Dendritic cell treated with granulocyte-macrophage colony-stimulating factor and Interleukin-4, amounts not matched to agents 40 ng/mL and 50 ng/mL, for 4 days (primary cell): Measurements from ENCODE around the gene NRXN2.

Source experiments
- H3K27ac Mint-ChIP-seq: one replicate; pipeline ENCODE4 v1.8.0; 2022; ENCODE audit warnings: mild to moderate bottlenecking, mixed read lengths
- H3K27me3 Mint-ChIP-seq: one replicate; pipeline ENCODE4 v1.8.0; 2022; ENCODE audit warnings: mild to moderate bottlenecking, mixed read lengths
- H3K36me3 Mint-ChIP-seq: one replicate; pipeline ENCODE4 v1.8.0; 2022; ENCODE audit warnings: low read depth, mixed read lengths
- H3K4me1 Mint-ChIP-seq: one replicate; pipeline ENCODE4 v1.8.0; 2022; ENCODE audit warnings: low read depth, mixed read lengths
- H3K4me3 Mint-ChIP-seq: one replicate; pipeline ENCODE4 v1.8.0; 2022; ENCODE audit warnings: mild to moderate bottlenecking, moderate library complexity, mixed read lengths
- H3K9me3 Mint-ChIP-seq: one replicate; pipeline ENCODE4 v1.8.0; 2022; ENCODE audit warnings: mixed read lengths
- intact Hi-C: fragments of 100-400 bp; cut with micrococcal nuclease; formaldehyde crosslinking; loops from one replicate; pipeline ENCODE4 v1.15.0; 2022

NRXN2 gene

GRCh38 chr11:64753380-64754123, 30.6 kb upstream of the NRXN2 start:
- Mint-ChIP-seq H3K27ac (no peak overlapping the region), H3K36me3 (peaks cover 61% of the 10 kb centered on the region), H3K4me3 (no peak overlapping the region), H3K9me3 (no peaks in the 10 kb centered on the region), H3K4me1 (no peaks in the 10 kb centered on the region), H3K27me3 (no peaks in the 10 kb centered on the region)
- intact Hi-C loops: no loop called here

DNA sequence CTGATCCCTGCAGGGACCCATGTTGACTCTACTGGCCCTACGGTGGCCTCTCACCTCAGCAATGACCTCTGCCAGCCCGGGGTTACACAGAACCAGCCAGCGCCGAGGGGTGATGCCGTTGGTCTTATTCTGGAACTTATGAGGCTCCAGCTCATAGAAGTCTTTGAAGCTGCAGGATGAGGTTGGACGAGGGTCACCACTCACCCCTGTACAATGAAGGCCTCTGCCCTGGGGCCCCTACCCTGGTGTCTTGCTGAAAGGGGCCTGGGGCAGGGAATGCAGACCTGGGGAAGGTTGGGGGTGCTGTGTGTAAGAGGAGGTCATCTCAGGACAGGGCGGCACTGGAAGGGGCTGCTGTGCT, 30.0 kb upstream of the NRXN2 start:
- Mint-ChIP-seq H3K27me3 (no peaks in the 10 kb centered on the region), H3K4me1 (no peaks in the 10 kb centered on the region), H3K27ac (no peak overlapping the region), H3K36me3 (peaks cover 57% of the 10 kb centered on the region), H3K9me3 (no peaks in the 10 kb centered on the region), H3K4me3 (no peak overlapping the region)
- intact Hi-C loops: no loop called here

GRCh38 chr11:64752175-64752970, 29.4 kb upstream of the NRXN2 start:
- Mint-ChIP-seq H3K9me3 (no peaks in the 10 kb centered on the region), H3K4me1 (no peaks in the 10 kb centered on the region), H3K27me3 (no peaks in the 10 kb centered on the region), H3K27ac (no peak overlapping the region), H3K36me3 (peaks cover 57% of the 10 kb centered on the region), H3K4me3 (no peak overlapping the region)
- intact Hi-C loops: no loop called here

DNA sequence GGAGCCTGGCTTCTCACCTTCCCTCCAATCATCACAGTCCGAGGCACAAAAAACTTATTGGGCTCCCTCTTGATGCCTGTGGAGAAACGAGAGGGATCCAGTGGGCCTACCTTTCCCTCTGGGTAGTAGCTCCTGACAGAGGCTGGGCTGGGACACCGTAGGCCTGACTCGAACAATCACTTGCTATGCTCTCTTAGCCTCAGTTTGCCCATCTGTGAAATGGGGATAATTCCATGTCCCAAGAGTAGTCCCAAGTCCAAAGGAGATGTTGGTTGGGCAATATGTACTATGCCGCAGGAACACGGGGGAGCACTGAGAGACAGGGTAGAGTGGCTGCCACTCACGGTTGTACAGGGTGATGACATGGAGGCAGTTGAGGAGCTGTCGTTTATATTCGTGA, 28.6 kb upstream of the NRXN2 start:
- intact Hi-C loops: no loop called here
- H3K27ac Mint-ChIP-seq: no peak overlapping the region
- H3K27me3 Mint-ChIP-seq: no peaks in the 10 kb centered on the region

GRCh38 chr11:64751136-64751535, 28.1 kb upstream of the NRXN2 start:
- H3K9me3 Mint-ChIP-seq: no peaks in the 10 kb centered on the region
- H3K27ac Mint-ChIP-seq: no peak overlapping the region
- no peaks in the 10 kb centered on the region for H3K27me3 Mint-ChIP-seq
- peaks cover 57% of the 10 kb centered on the region for H3K36me3 Mint-ChIP-seq
- intact Hi-C loops: no loop called here
- peaks cover 4% of the 10 kb centered on the region for H3K4me1 Mint-ChIP-seq
- no peak overlapping the region for H3K4me3 Mint-ChIP-seq

More for the DNA sequence above, 28.6 kb upstream of the NRXN2 start:
- H3K4me1 Mint-ChIP-seq: no peaks in the 10 kb centered on the region
- H3K9me3 Mint-ChIP-seq: no peaks in the 10 kb centered on the region
- H3K36me3 Mint-ChIP-seq: peaks cover 57% of the 10 kb centered on the region
- no peak overlapping the region for H3K4me3 Mint-ChIP-seq

GRCh38 chr11:64750361-64751054, 27.5 kb upstream of the NRXN2 start:
- H3K4me1 Mint-ChIP-seq: peaks cover 10% of the 10 kb centered on the region
- H3K9me3 Mint-ChIP-seq: no peaks in the 10 kb centered on the region
- no peaks in the 10 kb centered on the region for H3K27me3 Mint-ChIP-seq
- peaks cover 57% of the 10 kb centered on the region for H3K36me3 Mint-ChIP-seq
- intact Hi-C loops: no loop called here
- H3K4me3 Mint-ChIP-seq: no peak overlapping the region
- no peak overlapping the region for H3K27ac Mint-ChIP-seq

DNA sequence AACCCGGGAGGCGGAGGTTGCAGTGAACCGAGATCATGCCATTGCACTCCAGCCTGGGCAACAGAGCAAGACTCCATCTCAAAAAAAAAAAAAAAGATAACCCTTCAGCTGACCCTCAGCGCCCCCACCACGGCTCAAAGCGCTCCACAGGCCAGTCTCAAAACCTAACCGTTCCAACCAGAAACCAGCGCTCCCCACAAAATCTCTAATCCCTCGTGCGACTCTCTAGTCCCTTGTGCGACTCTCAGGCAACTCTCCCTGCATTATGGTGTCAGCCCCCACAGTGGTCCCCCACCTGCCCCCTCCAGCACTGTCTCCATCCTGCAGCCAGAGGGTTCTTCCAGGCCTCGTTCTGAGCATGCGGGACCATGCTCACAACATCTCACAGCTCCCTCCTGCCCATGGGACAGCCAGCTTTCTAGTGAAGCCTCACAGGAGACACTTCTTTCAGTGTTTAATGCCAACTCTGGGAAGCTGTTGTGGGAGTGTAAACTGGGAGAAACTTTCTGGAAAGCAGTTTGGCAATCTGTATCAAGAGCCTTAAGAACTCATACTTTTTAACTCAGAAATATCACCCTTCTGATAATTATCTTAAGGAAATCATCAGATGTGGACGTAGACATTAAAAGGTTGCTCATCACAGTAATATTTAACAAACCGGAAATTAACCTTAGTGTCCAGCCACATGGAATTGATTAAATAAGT, 25.1 kb upstream of the NRXN2 start:
- Mint-ChIP-seq H3K4me1 (peaks cover 26% of the 10 kb centered on the region), H3K27me3 (peaks cover 7% of the 10 kb centered on the region), H3K4me3 (no peak overlapping the region), H3K9me3 (no peaks in the 10 kb centered on the region), H3K36me3 (peaks cover 39% of the 10 kb centered on the region), H3K27ac (no peak overlapping the region)
- intact Hi-C loops: no loop called here

DNA sequence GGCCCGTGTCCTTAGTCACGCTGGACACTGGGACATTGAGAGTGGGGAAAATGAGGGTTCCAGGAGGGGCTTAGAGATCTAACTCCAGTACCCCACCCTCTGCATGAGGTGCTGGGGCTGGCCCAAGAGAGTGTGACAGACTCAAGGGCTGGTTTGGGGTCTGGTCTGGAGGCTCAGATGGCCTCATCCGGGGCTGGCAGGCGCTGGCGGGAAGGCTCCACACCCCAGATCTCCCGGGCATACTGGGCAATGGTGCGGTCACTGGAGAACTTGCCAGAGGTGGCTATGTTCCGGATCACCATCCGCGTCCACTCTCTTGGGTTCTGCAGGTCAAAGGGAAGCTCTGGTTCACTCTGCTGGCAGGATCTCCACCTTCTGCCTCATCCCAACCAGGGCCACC, 23.5 kb upstream of the NRXN2 start:
- Mint-ChIP-seq H3K4me1 (peaks cover 35% of the 10 kb centered on the region), H3K9me3 (no peaks in the 10 kb centered on the region), H3K36me3 (peaks cover 23% of the 10 kb centered on the region), H3K4me3 (no peak overlapping the region), H3K27me3 (peaks cover 10% of the 10 kb centered on the region), H3K27ac (peak overlapping the region; percentile 93)
- intact Hi-C loops: no loop called here

- intact Hi-C loops: no loop called here
- Mint-ChIP-seq H3K4me3 (peak overlapping the region; percentile 88), H3K4me1 (peaks cover 40% of the 10 kb centered on the region), H3K27me3 (peaks cover 10% of the 10 kb centered on the region), H3K27ac (peak overlapping the region; percentile 93), H3K36me3 (peaks cover 15% of the 10 kb centered on the region), H3K9me3 (no peaks in the 10 kb centered on the region)
Measured at GRCh38 chr11:64745521-64746328, 22.7 kb upstream of the NRXN2 start.

GRCh38 chr11:64745189-64745520, 22.2 kb upstream of the NRXN2 start:
- Mint-ChIP-seq H3K27me3 (peaks cover 10% of the 10 kb centered on the region), H3K4me1 (peaks cover 40% of the 10 kb centered on the region), H3K4me3 (peak overlapping the region; percentile 88), H3K9me3 (no peaks in the 10 kb centered on the region), H3K27ac (peak overlapping the region; percentile 93), H3K36me3 (peaks cover 10% of the 10 kb centered on the region)
- intact Hi-C loops: no loop called here

GRCh38 chr11:64744544-64745188, 21.7 kb upstream of the NRXN2 start:
- peaks cover 10% of the 10 kb centered on the region for H3K27me3 Mint-ChIP-seq
- H3K9me3 Mint-ChIP-seq: no peaks in the 10 kb centered on the region
- peak overlapping the region; percentile 88 for H3K4me3 Mint-ChIP-seq
- peak overlapping the region; percentile 93 for H3K27ac Mint-ChIP-seq
- H3K36me3 Mint-ChIP-seq: peaks cover 8% of the 10 kb centered on the region
- intact Hi-C loops: loop anchor here (5.0 kb wide), 1 partner anchor 33 kb away; the partner anchor contains the start of gene SF1
- peaks cover 40% of the 10 kb centered on the region for H3K4me1 Mint-ChIP-seq

GRCh38 chr11:64743591-64744543, 20.9 kb upstream of the NRXN2 start, which contains the start of gene RASGRP2:
Gene RASGRP2, minus strand, starts transcription at chr11:64744142. Its CDS starts 1,276 bp downstream, at chr11:64742866.
- peaks cover 16% of the 10 kb centered on the region for H3K36me3 Mint-ChIP-seq
- peaks cover 10% of the 10 kb centered on the region for H3K27me3 Mint-ChIP-seq
- no peaks in the 10 kb centered on the region for H3K9me3 Mint-ChIP-seq
- H3K4me3 Mint-ChIP-seq: peak within 1 kb of the TSS; percentile 88
- intact Hi-C loops: loop anchor here (5.0 kb wide), 1 partner anchor 33 kb away; the partner anchor contains the start of gene SF1
- peak within 1 kb of the TSS; percentile 93 for H3K27ac Mint-ChIP-seq
- H3K4me1 Mint-ChIP-seq: peaks cover 40% of the 10 kb centered on the region
